ENCODE measurements around the gene CTR9. TPM values are rescaled to one million over a fixed set of nuclear protein-coding genes. Genes with fewer than 3 reads are reported as not detected.

The CTR9 gene
- total and polyA plus RNA-seq, 2 of the 13 experiments (the other 11 are each of a cell fraction or from before 2014, with no cell fraction given): 6.6 to 22.1 TPM

- no peak for TF ChIP-seq ZBTB40 (IDR thresholded peaks at IDR 0.05)
- TF ChIP-seq ZBTB40 (CRISPR knock-in tag; IDR thresholded peaks at IDR 0.05): no peak; the same call in 1 of the 2 replicates
- TF ChIP-seq PCBP1 (IDR thresholded peaks at IDR 0.05; ENCODE audit: borderline replicate concordance, low read depth, low read length): no peak
- TF ChIP-seq ZNF3 (CRISPR knock-in tag; IDR thresholded peaks at IDR 0.05): 0 out of 2 replicates have a peak, but pooled peaks have one; percentile 42
- no peak for TF ChIP-seq ZNF292 (CRISPR knock-in tag; IDR thresholded peaks at IDR 0.05; ENCODE audit: borderline replicate concordance, low read depth)
- no peak for TF ChIP-seq ZKSCAN8 (CRISPR knock-in tag; IDR thresholded peaks at IDR 0.05; ENCODE audit: borderline replicate concordance)
- TF ChIP-seq ZMYM2 (CRISPR knock-in tag; IDR thresholded peaks at IDR 0.05): 0 out of 2 replicates have a peak, but pooled peaks have one; percentile 53
- no peak for TF ChIP-seq ZSCAN30 (CRISPR knock-in tag; IDR thresholded peaks at IDR 0.05)
- no peak for TF ChIP-seq TAF15 (IDR thresholded peaks at IDR 0.05; ENCODE audit: low read depth, low read length, poor library complexity, severe bottlenecking)
- peak; percentile 40; the same call in 1 of the 2 replicates for TF ChIP-seq MIER3 (CRISPR knock-in tag; IDR thresholded peaks at IDR 0.05; ENCODE audit: borderline replicate concordance)
- no peak for TF ChIP-seq CSRNP2 (CRISPR knock-in tag; conservative IDR thresholded peaks at IDR 0.05; ENCODE audit: low read depth)
- no peak for TF ChIP-seq JUNB (CRISPR knock-in tag; IDR thresholded peaks at IDR 0.05; ENCODE audit: borderline replicate concordance)
- no peak for TF ChIP-seq ATF5 (CRISPR knock-in tag; IDR thresholded peaks at IDR 0.05; ENCODE audit: low read depth)
- TF ChIP-seq SPEN (CRISPR knock-in tag; IDR thresholded peaks at IDR 0.05; ENCODE audit: low read depth): no peak
- TF ChIP-seq NR0B2 (CRISPR knock-in tag; IDR thresholded peaks at IDR 0.05): no peak
- TF ChIP-seq ZFP62 (CRISPR knock-in tag; IDR thresholded peaks at IDR 0.05): no peak
- no peak for TF ChIP-seq ZNF788 (CRISPR knock-in tag; IDR thresholded peaks at IDR 0.05; ENCODE audit: borderline replicate concordance)
Observed at GRCh38 chr11:10761085-10761698, 10.1 kb downstream of the CTR9 start (continued).

Data from HepG2 (cell line).